Upper lobe of left lung (tissue), 6 donors: ENCODE measurements around the gene TTC23. TPM values are rescaled to one million over a fixed set of nuclear protein-coding genes. Genes with fewer than 3 reads are reported as not detected.

Experiments used
- ATAC-seq, 2 donors: fragments of 200-7000 bp; cut with Tn5 transposase; one replicate each; pipeline ENCODE4 v1.9.1; 2022; ENCODE audit warnings: mild to moderate bottlenecking in 2 of 2, moderate library complexity in 2 of 2; ENCODE audit not compliant: low FRiP score in 2 of 2
- DNase-seq, 2 donors: peaks; one replicate each; pipeline ENCODE4 v3.0.0-alpha.2; 2019 to 2020
- H3K27ac ChIP-seq, 4 donors: fragments of 200-600 bp; sonication (generic); one replicate each; pipeline ENCODE4 v1.5.1; 2016 to 2019
- H3K27me3 ChIP-seq, 4 donors: fragments of 200-600 bp; sonication (generic); one replicate each; pipeline ENCODE4 v1.5.1; 2017 to 2019
- H3K36me3 ChIP-seq, 4 donors: fragments of 200-600 bp; sonication (generic); one replicate each; pipeline ENCODE4 v1.5.1; 2016 to 2019
- H3K4me1 ChIP-seq, 4 donors: fragments of 200-600 bp; sonication (generic); one replicate each; pipeline ENCODE4 v1.5.1; 2018 to 2019
- H3K4me3 ChIP-seq, 4 donors: fragments of 200-600 bp; sonication (generic); one replicate each; pipeline ENCODE4 v1.5.1; 2017 to 2019; ENCODE audit warnings: mild to moderate bottlenecking in 2 of 4, moderate library complexity in 1 of 4
- H3K9me3 ChIP-seq, 4 donors: fragments of 200-600 bp; sonication (generic); one replicate each; pipeline ENCODE4 v1.5.1; 2018 to 2019
- EP300 ChIP-seq, 4 donors: sonication (generic); formaldehyde crosslinking; IDR thresholded peaks; one replicate each; pipeline ENCODE4 v1.5.1; 2017; ENCODE audit warnings: antibody characterized with exemption in 4 of 4, control low read depth in 2 of 4
- POLR2A ChIP-seq, 4 donors: fragments of 450-650 bp; IDR thresholded peaks; one replicate each; pipeline ENCODE4 v1.5.1; 2016 to 2017; ENCODE audit warnings: antibody characterized with exemption in 4 of 4, mild to moderate bottlenecking in 2 of 4
- POLR2AphosphoS5 ChIP-seq, 2 donors: sonication (generic); formaldehyde crosslinking; IDR thresholded peaks; one replicate each; pipeline ENCODE4 v1.5.1; 2017; ENCODE audit warnings: antibody characterized with exemption in 2 of 2
- WGBS, 2 donors: methylation state at CpG; one replicate each; pipeline ENCODE4 v1.1.5; 2017 to 2018; 5-methylcytosine and 5-hydroxymethylcytosine counted together
- total RNA-seq, 6 donors: library from RNA; depleted of rRNA in 4 of 6; stranded (reverse); fragments of >200 nt in 4 of 6; gene quantifications; one replicate each; pipeline versions ENCODE4 v1.1.0 to v1.2.1, GENCODE V29; 2016 to 2021
- TF ChIP-seq, protein P1 (sequence below), 6 experiments: fragments of 450-650 bp in 4 of 6; fragments of 200-600 bp in 2 of 6; sonication (generic) in 2 of 6; IDR thresholded peaks; one replicate each; pipeline ENCODE4 v1.5.1; 2016 to 2019; ENCODE audit warnings: antibody characterized with exemption in 6 of 6
- donor health status: DM: no; HTN: no; CAD: no; lungs with moderate emphysema.
- donor health status: DM: no; HTN: yes; CAD: no; lungs with severe emphysema.

The TTC23 gene, protein sequence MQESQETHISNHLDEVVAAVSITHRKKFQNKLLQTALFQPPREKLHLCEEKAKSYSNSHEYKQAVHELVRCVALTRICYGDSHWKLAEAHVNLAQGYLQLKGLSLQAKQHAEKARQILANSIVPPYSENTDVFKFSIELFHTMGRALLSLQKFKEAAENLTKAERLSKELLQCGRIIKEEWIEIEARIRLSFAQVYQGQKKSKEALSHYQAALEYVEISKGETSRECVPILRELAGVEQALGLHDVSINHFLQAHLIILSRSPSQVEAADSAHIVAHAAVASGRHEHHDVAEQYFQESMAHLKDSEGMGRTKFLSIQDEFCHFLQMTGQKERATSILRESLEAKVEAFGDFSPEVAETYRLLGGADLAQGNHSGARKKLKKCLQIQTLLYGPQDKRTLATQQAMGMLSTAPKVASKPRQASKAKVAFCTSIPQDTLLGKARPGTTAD
- total RNA-seq, result 10 to 100 TPM in 5 of 6 donors, 1 to 10 TPM in 1; 6.2 to 28.0 (median 15.3) TPM

DNA sequence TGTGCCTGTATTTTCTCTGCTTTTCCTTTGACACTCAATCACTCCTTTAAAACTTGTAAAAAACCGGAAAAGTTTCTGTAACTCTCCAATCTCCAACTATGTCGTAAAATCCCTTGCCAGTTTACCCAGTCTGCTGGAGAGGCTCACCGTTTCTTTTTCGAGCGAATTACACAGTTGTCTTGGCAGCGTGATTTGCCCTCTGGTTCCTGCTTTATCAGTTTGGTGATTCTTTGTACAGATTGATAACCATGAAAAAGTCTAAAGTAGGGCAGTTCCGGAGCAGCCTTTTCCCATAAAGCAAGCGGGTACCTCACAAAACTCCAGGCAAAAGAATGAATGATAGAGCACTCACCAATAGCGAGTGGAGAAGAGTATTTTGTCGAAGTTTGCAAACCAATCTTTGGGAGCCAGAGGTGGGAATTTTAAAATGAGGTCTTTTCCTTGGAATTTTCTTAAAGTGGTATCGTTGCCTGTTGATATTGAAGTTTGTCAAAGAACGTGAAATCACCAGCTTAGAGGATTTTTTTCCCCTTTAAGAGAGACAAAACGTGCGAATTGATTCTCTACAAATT is at the start of gene TTC23:
Gene TTC23, minus strand, starts transcription at position 312 of the 572 bp plus-strand sequence. CDS start 20,869 bp downstream, outside the sequence.
- no peaks in the 10 kb centered on the region for H3K36me3 ChIP-seq
- no peaks in the 10 kb centered on the region for H3K27me3 ChIP-seq
- H3K4me3 ChIP-seq, result peak within 1 kb of the TSS; percentile 13 to 88 (median 74)
- H3K27ac ChIP-seq, result peak within 1 kb of the TSS; percentile 81 to 92 (median 90)
- TF ChIP-seq POLR2AphosphoS5 (IDR thresholded peaks at IDR 0.05) (no peak), POLR2A (IDR thresholded peaks at IDR 0.05) (peak in 1 of 4 donors; percentile 42), EP300 (IDR thresholded peaks at IDR 0.05) (no peak)
- TF ChIP-seq, protein P1, sequence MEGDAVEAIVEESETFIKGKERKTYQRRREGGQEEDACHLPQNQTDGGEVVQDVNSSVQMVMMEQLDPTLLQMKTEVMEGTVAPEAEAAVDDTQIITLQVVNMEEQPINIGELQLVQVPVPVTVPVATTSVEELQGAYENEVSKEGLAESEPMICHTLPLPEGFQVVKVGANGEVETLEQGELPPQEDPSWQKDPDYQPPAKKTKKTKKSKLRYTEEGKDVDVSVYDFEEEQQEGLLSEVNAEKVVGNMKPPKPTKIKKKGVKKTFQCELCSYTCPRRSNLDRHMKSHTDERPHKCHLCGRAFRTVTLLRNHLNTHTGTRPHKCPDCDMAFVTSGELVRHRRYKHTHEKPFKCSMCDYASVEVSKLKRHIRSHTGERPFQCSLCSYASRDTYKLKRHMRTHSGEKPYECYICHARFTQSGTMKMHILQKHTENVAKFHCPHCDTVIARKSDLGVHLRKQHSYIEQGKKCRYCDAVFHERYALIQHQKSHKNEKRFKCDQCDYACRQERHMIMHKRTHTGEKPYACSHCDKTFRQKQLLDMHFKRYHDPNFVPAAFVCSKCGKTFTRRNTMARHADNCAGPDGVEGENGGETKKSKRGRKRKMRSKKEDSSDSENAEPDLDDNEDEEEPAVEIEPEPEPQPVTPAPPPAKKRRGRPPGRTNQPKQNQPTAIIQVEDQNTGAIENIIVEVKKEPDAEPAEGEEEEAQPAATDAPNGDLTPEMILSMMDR (IDR thresholded peaks at IDR 0.05), result no peak
- WGBS, 2 donors, result 5 to 11% methylated on average over 14 of the region's 14 CpGs
- DNase-seq (peak in 1 of 2 donors; percentile 29), ATAC-seq (peak; percentile 58 to 66)
- H3K9me3 ChIP-seq, result no peaks in the 10 kb centered on the region
- H3K4me1 ChIP-seq, result peaks cover 9 to 29% (median 23%) of the 10 kb centered on the region in 4 donors

DNA sequence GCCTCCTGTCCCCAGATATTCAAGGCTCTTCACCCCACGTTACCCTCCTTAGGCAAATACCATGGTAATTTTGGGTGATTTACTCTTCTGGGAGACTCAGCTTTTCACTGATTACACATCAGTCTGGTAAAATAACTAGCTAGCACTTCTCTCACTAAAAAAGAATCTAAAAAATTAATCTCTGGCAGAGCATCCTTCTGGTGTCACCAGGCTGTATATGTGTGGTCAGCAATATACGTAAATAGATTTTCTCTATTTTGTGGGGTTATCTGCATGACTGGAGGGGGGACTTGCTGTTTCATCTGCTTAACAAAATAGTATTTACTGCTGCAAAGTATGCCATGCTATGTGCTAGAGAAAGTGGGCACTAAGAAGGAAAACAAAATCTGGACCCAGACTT is 47.0 kb upstream of the TTC23 start:
- WGBS, 2 donors, result 66 to 89% methylated on average over 2 of the region's 2 CpGs
- no peak overlapping the region for H3K27ac ChIP-seq
- TF ChIP-seq POLR2AphosphoS5 (IDR thresholded peaks at IDR 0.05), result no peak
- TF ChIP-seq, protein P1 (IDR thresholded peaks at IDR 0.05), result no peak
- TF ChIP-seq EP300 (IDR thresholded peaks at IDR 0.05), result no peak
- TF ChIP-seq POLR2A (IDR thresholded peaks at IDR 0.05), result no peak
- H3K4me1 ChIP-seq, result no peaks in the 10 kb centered on the region
- no peaks in the 10 kb centered on the region for H3K27me3 ChIP-seq
- no peaks in the 10 kb centered on the region for H3K36me3 ChIP-seq
- H3K4me3 ChIP-seq, result no peak overlapping the region
- H3K9me3 ChIP-seq, result no peaks in the 10 kb centered on the region
- ATAC-seq, result no peak
- DNase-seq, result no peak

DNA sequence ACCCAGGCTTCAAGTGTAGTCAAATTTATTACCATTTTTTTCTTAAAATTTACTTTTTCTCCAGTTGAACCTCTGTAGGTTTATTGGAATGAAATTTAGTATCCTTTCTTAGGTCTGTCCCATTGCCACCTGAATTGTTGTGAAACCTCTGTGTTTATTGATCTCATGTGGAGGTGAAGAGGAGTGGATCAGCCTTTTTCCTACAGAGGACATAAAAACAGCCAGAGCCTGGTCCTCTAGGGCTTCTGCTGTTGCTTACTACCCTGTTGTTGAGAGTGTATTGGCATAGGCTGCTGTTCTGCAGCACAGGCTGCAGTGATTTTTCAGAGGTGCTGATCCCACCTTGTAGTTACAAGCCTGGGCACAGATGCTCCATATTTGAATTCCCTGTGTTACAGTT is 46.5 kb upstream of the TTC23 start:
- Histone ChIP-seq H3K9me3 (no peaks in the 10 kb centered on the region), H3K27me3 (no peaks in the 10 kb centered on the region), H3K4me3 (no peak overlapping the region), H3K36me3 (no peaks in the 10 kb centered on the region), H3K4me1 (no peaks in the 10 kb centered on the region), H3K27ac (no peak overlapping the region)
- no peak for ATAC-seq
- TF ChIP-seq POLR2AphosphoS5 (IDR thresholded peaks at IDR 0.05) (no peak), POLR2A (IDR thresholded peaks at IDR 0.05) (no peak)
- TF ChIP-seq, protein P1 (IDR thresholded peaks at IDR 0.05), result no peak
- DNase-seq, result no peak

DNA sequence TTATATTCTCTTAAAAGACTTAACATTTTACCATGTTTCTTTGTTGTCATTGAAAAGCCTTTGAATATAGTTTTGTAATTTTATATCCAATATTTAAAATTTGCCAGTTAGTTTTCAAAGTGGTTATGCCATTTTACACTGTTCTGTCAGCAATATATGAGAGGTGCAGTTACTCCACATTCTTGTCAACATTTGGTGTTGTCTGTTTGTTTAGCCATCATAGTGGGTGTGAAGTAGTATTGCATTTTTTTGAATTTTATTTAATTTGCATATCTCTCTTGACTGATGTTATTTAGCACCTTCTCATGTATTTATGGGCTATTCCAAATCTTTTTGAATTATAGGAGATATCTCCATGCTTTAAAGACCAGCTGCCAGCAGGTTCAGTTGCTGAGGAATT is 42.3 kb upstream of the TTC23 start:
- DNase-seq (no peak), ATAC-seq (no peak)
- Histone ChIP-seq H3K27ac (no peak overlapping the region), H3K27me3 (no peaks in the 10 kb centered on the region), H3K4me3 (no peak overlapping the region), H3K4me1 (peaks cover 0 to under 1% (median 0%) of the 10 kb centered on the region in 4 donors), H3K9me3 (no peaks in the 10 kb centered on the region), H3K36me3 (no peaks in the 10 kb centered on the region)
- TF ChIP-seq, protein P1 (IDR thresholded peaks at IDR 0.05), result no peak
- TF ChIP-seq POLR2A (IDR thresholded peaks at IDR 0.05), result no peak
- TF ChIP-seq POLR2AphosphoS5 (IDR thresholded peaks at IDR 0.05), result no peak
- TF ChIP-seq EP300 (IDR thresholded peaks at IDR 0.05), result no peak
